ENCODE data around the gene ACTR6.

DNA sequence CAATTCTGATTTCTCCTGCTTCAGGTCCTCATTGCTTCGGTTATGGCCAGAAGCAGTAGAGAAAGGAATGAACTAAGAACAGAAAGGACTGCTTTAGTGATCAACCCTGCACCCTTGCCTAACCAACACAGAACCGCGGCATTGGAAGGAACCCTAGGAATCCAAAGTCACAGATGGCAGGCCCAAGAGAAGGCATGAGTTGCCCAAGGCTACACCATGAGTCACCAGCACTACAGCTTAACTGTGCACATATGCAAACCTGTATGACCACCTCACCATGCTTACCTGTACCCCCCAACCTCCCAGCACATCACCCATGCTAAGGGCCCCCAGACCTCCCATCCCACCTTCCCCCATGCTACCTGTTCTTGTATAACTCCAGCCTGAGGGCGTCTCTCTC lies 32.1 kb upstream of the ACTR6 start:
- TF ChIP-seq, protein P1, sequence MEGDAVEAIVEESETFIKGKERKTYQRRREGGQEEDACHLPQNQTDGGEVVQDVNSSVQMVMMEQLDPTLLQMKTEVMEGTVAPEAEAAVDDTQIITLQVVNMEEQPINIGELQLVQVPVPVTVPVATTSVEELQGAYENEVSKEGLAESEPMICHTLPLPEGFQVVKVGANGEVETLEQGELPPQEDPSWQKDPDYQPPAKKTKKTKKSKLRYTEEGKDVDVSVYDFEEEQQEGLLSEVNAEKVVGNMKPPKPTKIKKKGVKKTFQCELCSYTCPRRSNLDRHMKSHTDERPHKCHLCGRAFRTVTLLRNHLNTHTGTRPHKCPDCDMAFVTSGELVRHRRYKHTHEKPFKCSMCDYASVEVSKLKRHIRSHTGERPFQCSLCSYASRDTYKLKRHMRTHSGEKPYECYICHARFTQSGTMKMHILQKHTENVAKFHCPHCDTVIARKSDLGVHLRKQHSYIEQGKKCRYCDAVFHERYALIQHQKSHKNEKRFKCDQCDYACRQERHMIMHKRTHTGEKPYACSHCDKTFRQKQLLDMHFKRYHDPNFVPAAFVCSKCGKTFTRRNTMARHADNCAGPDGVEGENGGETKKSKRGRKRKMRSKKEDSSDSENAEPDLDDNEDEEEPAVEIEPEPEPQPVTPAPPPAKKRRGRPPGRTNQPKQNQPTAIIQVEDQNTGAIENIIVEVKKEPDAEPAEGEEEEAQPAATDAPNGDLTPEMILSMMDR (conservative IDR thresholded peaks at IDR 0.05; ENCODE audit: low read depth, low read length), result no peak
- TF ChIP-seq, protein P2, sequence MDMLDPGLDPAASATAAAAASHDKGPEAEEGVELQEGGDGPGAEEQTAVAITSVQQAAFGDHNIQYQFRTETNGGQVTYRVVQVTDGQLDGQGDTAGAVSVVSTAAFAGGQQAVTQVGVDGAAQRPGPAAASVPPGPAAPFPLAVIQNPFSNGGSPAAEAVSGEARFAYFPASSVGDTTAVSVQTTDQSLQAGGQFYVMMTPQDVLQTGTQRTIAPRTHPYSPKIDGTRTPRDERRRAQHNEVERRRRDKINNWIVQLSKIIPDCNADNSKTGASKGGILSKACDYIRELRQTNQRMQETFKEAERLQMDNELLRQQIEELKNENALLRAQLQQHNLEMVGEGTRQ (IDR thresholded peaks at IDR 0.05; ENCODE audit: low read depth, low read length), result no peak
- TF ChIP-seq MAZ (IDR thresholded peaks at IDR 0.05; ENCODE audit: borderline replicate concordance, low read depth, low read length) (no peak), POLR2A (IDR thresholded peaks at IDR 0.05; ENCODE audit: low read depth, low read length) (no peak), FOS (IDR thresholded peaks at IDR 0.05; ENCODE audit: low read depth, low read length) (no peak), CHD1 (IDR thresholded peaks at IDR 0.05; ENCODE audit: low read depth, low read length) (no peak)
- TF ChIP-seq, protein P3, sequence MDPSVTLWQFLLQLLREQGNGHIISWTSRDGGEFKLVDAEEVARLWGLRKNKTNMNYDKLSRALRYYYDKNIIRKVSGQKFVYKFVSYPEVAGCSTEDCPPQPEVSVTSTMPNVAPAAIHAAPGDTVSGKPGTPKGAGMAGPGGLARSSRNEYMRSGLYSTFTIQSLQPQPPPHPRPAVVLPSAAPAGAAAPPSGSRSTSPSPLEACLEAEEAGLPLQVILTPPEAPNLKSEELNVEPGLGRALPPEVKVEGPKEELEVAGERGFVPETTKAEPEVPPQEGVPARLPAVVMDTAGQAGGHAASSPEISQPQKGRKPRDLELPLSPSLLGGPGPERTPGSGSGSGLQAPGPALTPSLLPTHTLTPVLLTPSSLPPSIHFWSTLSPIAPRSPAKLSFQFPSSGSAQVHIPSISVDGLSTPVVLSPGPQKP (IDR thresholded peaks at IDR 0.05; ENCODE audit: borderline replicate concordance, low read depth, low read length), result no peak

All from IMR-90 (cell line).